OCI-LY1 (cell line): ENCODE results near the gene PTGES.

ENCODE experiments used
- H2AFZ ChIP-seq: fragments of 200-600 bp; sonication (generic), shearing (Covaris generic); 2 replicates; pipeline ENCODE4 v1.6.0; 2014; ENCODE audit warnings: antibody characterized with exemption, mild to moderate bottlenecking, low read length
- H3F3A ChIP-seq: fragments of 200-600 bp; sonication (generic), shearing (Covaris generic); 2 replicates; pipeline ENCODE4 v1.6.0; 2014; ENCODE audit warnings: mild to moderate bottlenecking, antibody characterized with exemption, low read length, moderate library complexity; ENCODE audit not compliant: insufficient read depth
- H3K27ac ChIP-seq: fragments of 200-600 bp; sonication (generic); 2 replicates; pipeline ENCODE4 v1.5.1; 2014; ENCODE audit warnings: low read length, mixed run types, mild to moderate bottlenecking, low read depth; ENCODE audit not compliant: poor library complexity, severe bottlenecking
- H3K27me3 ChIP-seq: fragments of 200-600 bp; sonication (generic); 2 replicates; pipeline ENCODE4 v1.6.0; 2014; ENCODE audit warnings: antibody characterized with exemption, mild to moderate bottlenecking, low read length, moderate library complexity; ENCODE audit not compliant: insufficient read depth
- H3K36me3 ChIP-seq: fragments of 200-600 bp; sonication (generic); 2 replicates; pipeline ENCODE4 v1.6.1; 2014; ENCODE audit warnings: mild to moderate bottlenecking, antibody characterized with exemption, low read length, moderate library complexity, mixed read lengths; ENCODE audit not compliant: insufficient read depth
- H3K4me1 ChIP-seq: fragments of 200-600 bp; sonication (generic); 2 replicates; pipeline ENCODE4 v1.5.1; 2014; ENCODE audit warnings: mild to moderate bottlenecking, low read length, moderate library complexity; ENCODE audit not compliant: insufficient read depth, severe bottlenecking
- H3K4me2 ChIP-seq: fragments of 200-600 bp; sonication (generic), shearing (Covaris generic); 2 replicates; pipeline ENCODE4 v1.6.1; 2014; ENCODE audit warnings: low read length
- H3K4me3 ChIP-seq: fragments of 200-600 bp; sonication (generic); 2 replicates; pipeline ENCODE4 v1.5.1; 2014; ENCODE audit warnings: low read length, low read depth, mild to moderate bottlenecking, mixed read lengths; ENCODE audit not compliant: poor library complexity, severe bottlenecking
- H3K79me2 ChIP-seq: fragments of 200-600 bp; shearing (Covaris generic); 2 replicates; pipeline ENCODE4 v1.6.1; 2016; ENCODE audit warnings: mixed run types, low read length, mixed read lengths; ENCODE audit not compliant: insufficient read depth
- H3K9ac ChIP-seq: fragments of 200-600 bp; sonication (generic), shearing (Covaris generic); 2 replicates; pipeline ENCODE4 v1.6.1; 2014; ENCODE audit warnings: mild to moderate bottlenecking, low read length, mixed read lengths
- H3K9me2 ChIP-seq: fragments of 200-600 bp; sonication (generic), shearing (Covaris generic); 2 replicates; pipeline ENCODE4 v1.6.1; 2014; ENCODE audit warnings: low read depth, mild to moderate bottlenecking, low read length, mixed read lengths
- H3K9me3 ChIP-seq: fragments of 200-600 bp; shearing (Covaris generic); 2 replicates; pipeline ENCODE4 v1.6.1; 2014; ENCODE audit warnings: low read length, mixed read lengths
- H4K20me1 ChIP-seq: fragments of 200-600 bp; sonication (generic), shearing (Covaris generic); 2 replicates; pipeline ENCODE4 v1.6.0; 2016; ENCODE audit warnings: mild to moderate bottlenecking, low read length; ENCODE audit not compliant: insufficient read depth
- EZH2 ChIP-seq: fragments of 200-600 bp; sonication (generic), shearing (Covaris generic); IDR thresholded peaks from 2 replicates; pipeline ENCODE4 v1.8.0; 2017; ENCODE audit warnings: borderline replicate concordance, mixed run types, mild to moderate bottlenecking, antibody characterized with exemption, low read length, moderate library complexity, mixed read lengths
- TF ChIP-seq, protein P1 (sequence below): fragments of 200-600 bp; sonication (generic), shearing (Covaris generic); IDR thresholded peaks from 2 replicates; pipeline ENCODE4 v1.5.1; 2017; ENCODE audit warnings: mild to moderate bottlenecking, antibody characterized with exemption, low read length, moderate library complexity, mixed read lengths

Gene PTGES

DNA sequence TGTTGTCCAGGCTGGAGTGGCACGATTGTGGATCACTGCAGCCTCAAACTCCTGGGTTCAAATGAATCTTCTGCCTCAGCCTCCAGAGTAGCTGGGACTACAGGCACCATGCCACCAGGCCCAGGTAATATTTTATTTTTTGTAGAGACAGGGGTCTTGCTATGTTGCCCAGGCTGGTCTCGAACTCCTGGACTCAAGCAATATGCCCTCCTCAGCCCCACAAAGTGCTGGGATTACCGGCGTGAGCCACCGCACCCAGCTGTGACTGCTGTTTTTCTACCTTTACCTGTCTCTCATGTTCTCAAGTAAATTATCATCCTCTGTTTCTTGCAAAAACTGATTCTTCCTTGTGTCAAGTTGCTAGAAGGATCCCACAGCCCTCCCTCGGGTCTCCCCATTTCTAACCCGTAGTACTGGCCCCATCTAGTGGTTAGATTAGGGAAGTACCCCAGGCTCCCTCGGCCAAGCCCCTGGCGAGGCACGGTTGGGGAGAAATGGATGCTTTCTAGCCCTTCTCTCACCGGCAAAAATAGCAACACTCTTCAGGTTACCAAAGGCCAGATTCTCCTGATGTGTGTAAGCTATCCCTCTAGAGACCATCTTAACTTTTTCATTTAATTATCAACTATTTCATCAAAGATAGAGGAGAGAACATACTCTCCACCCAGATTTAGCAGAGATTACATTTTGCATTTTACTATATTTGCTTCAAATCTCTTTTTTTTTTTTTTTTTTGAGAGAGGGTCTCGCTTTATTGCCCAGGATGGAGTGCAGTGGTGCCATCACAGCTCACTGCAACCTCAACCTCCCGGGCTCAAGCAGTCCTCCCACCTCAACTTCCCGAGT is 30.9 kb upstream of the PTGES start:
- Histone ChIP-seq H3K27ac (no peak overlapping the region), H3K9ac (no peak overlapping the region), H3K4me2 (no peak overlapping the region), H3K4me1 (no peaks in the 10 kb centered on the region), H3K9me3 (no peaks in the 10 kb centered on the region), H3K36me3 (no peaks in the 10 kb centered on the region), H3K4me3 (no peak overlapping the region), H3F3A (no peaks in the 10 kb centered on the region), H3K79me2 (no peaks in the 10 kb centered on the region), H3K9me2 (no peaks in the 10 kb centered on the region), H2AFZ (no peak overlapping the region), H3K27me3 (0 out of 2 replicates have a peak, but pooled peaks cover 4% of the 10 kb centered on the region), H4K20me1 (no peaks in the 10 kb centered on the region)
- TF ChIP-seq, protein P1, sequence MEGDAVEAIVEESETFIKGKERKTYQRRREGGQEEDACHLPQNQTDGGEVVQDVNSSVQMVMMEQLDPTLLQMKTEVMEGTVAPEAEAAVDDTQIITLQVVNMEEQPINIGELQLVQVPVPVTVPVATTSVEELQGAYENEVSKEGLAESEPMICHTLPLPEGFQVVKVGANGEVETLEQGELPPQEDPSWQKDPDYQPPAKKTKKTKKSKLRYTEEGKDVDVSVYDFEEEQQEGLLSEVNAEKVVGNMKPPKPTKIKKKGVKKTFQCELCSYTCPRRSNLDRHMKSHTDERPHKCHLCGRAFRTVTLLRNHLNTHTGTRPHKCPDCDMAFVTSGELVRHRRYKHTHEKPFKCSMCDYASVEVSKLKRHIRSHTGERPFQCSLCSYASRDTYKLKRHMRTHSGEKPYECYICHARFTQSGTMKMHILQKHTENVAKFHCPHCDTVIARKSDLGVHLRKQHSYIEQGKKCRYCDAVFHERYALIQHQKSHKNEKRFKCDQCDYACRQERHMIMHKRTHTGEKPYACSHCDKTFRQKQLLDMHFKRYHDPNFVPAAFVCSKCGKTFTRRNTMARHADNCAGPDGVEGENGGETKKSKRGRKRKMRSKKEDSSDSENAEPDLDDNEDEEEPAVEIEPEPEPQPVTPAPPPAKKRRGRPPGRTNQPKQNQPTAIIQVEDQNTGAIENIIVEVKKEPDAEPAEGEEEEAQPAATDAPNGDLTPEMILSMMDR: peak; percentile 88
- no peak for TF ChIP-seq EZH2

DNA sequence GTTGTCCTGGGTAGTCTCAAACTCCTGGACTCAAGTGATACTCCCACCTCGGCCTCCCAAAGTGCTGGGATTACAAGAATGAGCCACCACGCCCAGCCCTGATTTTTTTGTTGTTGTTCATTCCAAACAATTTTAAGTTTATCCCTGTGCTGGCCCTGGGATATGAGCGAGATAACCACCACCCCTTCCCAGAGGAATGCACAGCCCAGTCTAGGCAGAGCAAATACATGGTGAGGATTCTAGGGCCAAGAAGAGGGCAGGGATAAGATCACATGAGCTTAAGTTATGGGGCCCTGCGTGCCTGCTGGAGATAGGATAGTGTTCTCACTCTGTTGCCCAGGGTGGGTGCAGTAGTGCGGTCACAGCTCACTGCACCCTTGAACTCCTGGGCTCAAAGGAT is 29.1 kb upstream of the PTGES start:
- no peaks in the 10 kb centered on the region for H3K36me3 ChIP-seq
- no peak for TF ChIP-seq EZH2
- TF ChIP-seq, protein P1: no peak
- H3F3A ChIP-seq: no peaks in the 10 kb centered on the region
- no peak overlapping the region for H3K4me3 ChIP-seq
- H3K4me2 ChIP-seq: no peak overlapping the region
- 0 out of 2 replicates have a peak, but pooled peaks cover 4% of the 10 kb centered on the region for H3K27me3 ChIP-seq
- H4K20me1 ChIP-seq: no peaks in the 10 kb centered on the region
- H3K27ac ChIP-seq: no peak overlapping the region
- no peaks in the 10 kb centered on the region for H3K9me2 ChIP-seq
- no peaks in the 10 kb centered on the region for H3K4me1 ChIP-seq
- no peaks in the 10 kb centered on the region for H3K9me3 ChIP-seq
- no peak overlapping the region for H2AFZ ChIP-seq
- H3K9ac ChIP-seq: no peak overlapping the region
- no peaks in the 10 kb centered on the region for H3K79me2 ChIP-seq

DNA sequence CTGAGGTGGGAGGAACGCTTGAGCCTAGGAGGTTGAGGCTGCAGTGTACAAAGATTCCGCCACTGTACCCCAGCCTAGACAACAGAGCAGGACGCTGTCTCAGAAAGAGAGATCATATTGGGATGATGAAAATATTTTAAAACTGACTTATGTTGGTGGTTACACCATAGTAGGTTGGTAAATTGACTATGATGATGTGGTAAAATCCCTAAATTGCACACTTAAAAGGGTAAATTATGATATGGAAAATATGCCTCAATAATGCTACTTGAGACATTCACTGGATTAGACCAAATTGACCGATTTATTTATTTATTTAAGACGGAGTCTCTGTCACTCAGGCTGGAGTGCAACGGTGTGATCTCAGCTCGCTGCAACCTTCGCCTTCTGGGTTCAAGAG is 28.3 kb upstream of the PTGES start:
- no peak overlapping the region for H3K27ac ChIP-seq
- H3K4me3 ChIP-seq: no peak overlapping the region
- H3K79me2 ChIP-seq: no peaks in the 10 kb centered on the region
- no peak overlapping the region for H2AFZ ChIP-seq
- H3K4me2 ChIP-seq: no peak overlapping the region
- H3F3A ChIP-seq: no peaks in the 10 kb centered on the region
- H3K9ac ChIP-seq: no peak overlapping the region
- no peaks in the 10 kb centered on the region for H3K36me3 ChIP-seq
- TF ChIP-seq, protein P1: no peak
- TF ChIP-seq EZH2: no peak
- no peaks in the 10 kb centered on the region for H3K9me2 ChIP-seq
- H3K27me3 ChIP-seq: 0 out of 2 replicates have a peak, but pooled peaks cover 4% of the 10 kb centered on the region
- H4K20me1 ChIP-seq: no peaks in the 10 kb centered on the region
- H3K9me3 ChIP-seq: no peaks in the 10 kb centered on the region
- no peaks in the 10 kb centered on the region for H3K4me1 ChIP-seq
